ENCODE data around the gene PSMB4.
"Not testable (repeated sequence)": the region's sequence is repeated elsewhere in the genome, so short reads cannot be mapped to it uniquely, and the experiment has no call there.

The PSMB4 gene

DNA sequence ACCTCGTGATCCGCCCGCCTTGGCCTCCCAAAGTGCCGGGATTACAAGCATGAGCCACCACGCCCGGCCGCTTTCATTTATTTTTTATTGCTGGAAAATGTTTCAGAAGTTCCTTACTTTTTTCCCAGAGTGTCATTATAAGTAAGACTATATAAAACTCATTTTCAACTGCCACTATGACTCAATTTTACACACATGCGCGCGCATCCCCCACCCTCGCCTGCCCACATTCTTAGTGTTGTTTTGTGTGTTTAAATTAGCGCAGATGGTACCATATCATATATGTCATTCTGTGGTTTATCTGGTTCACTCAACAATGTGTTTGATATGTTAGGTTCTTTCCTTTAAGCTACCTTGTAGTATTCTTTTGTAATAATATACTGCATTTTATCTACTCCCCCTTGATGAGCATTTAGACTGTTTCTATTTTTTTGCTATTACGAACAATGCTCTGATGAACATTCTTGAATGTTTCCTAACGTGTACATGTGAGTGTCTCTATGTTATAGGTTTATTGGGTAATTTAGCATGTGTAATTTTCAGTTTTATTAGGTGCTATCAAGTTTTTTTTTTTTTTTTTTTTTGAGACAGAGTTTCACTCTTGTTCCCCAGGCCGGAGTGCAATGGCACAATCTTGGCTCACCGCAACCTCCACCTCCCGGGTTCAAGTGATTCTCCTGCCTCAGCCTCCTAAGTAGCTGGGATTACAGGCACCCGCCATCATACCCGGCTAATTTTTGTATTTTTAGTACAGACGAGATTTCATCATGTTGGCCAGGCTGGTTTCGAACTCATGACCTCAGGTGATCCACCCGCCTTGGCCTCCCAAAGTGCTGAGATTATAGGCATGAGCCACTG is 8.9 kb upstream of the PSMB4 start:
- DNase-seq = not testable (repeated sequence)

DNA sequence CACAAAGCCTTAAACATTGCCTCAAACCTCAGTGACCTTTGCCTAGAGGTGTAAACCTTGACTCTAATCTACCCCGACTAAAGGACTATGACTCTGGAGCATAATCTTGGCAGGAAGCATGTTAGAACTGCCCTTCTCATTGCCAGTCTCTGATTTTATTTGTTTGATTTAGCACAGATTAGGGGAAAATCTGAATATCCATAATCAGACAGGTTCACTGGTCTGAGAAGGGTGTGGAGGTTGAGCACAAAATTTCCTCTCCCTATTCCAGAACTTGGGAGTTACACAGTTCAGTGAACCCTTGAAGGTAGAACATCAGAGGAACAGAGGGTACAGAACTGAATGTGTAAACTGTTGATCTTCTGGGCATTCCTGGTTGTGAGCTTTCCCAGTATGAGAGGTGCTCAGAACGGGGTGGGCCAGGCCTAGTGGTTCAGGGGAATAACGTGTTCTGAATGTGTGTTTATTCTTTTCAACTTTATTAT is 8.3 kb upstream of the PSMB4 start:
- no peak for DNase-seq

DNA sequence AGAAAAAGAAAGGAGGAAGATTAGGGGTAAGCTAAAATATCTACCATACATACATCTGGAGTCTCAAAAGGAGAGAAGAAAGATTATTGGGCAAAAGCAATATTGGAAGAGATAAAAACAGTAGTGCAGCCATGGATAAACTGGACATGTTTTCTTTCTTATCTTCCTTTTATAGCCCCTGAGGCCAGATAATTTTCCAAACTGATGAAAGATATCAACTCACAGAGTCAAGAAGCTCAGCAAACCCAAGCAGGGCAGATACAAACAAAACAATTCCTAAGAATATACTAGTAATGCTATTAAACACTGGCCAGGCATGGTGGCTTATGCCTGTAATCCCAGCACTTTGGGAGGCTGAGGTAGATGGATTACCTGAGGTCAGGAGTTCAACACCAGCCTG is 5.8 kb upstream of the PSMB4 start:
- no peak for DNase-seq

DNA sequence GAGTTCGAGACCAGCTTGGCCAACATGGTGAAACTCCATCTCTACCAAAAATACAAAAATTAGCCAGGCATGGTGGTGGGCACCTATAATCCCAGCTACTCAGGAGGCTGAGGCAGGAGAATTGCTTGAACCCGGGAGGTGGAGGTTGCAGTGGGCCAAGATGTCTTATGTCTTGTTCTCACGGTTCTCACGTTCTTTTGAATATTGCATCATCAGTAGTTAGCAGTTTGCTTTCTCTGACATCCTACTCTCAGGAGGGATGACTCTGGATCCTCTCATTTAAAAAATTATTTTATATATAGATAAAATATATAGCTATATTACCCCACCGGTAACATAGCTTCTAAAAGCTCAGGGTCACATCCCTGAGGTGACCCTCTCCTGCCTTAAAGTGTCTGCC is 3.1 kb upstream of the PSMB4 start:
- not testable (repeated sequence) for DNase-seq

DNA sequence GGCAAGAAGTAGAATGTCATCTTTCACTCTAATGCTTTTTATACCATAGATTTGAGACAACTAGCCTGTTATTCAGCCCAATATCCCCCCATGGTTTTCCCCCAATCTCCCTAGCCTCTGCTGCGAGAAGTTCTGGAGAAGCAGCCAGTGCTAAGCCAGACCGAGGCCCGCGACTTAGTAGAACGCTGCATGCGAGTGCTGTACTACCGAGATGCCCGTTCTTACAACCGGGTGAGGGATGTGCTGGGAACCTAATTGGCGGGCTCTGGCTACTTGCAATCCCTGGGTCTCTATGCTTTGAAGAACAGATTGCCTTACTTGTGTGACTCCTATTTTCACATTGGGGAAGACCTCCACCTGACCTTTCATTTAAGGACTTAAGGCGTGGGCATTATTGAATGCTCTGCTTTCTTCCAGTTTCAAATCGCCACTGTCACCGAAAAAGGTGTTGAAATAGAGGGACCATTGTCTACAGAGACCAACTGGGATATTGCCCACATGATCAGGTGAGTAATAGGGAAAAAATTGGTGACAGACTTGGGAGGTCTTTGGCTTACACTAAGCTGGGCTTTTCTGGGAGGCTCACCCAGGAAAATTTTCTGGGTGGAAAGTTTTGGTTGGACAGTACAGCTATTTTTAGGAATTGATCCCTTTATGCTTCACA is 1.9 kb downstream of the PSMB4 start:
- DNase-seq = no peak

DNA sequence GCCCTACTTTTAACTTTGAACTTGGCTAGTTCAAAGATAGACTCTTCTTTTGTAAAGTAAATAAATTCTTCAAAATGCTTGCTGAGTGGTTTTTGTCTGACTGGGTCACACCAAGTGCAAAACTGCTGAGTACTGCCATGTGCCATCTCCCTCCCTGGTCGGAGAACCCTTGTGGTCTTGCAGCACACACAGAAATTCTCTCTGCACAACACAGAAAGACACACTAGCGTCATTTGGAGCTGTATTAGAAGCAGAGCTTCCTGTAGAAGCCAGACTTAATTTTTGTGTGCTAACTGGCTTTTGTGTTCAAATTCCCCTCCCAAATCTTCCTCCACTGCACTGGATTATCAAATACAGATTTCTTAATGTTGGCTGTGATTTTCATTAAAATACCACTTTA is 2.5 kb downstream of the PSMB4 start:
- no peak for DNase-seq

DNA sequence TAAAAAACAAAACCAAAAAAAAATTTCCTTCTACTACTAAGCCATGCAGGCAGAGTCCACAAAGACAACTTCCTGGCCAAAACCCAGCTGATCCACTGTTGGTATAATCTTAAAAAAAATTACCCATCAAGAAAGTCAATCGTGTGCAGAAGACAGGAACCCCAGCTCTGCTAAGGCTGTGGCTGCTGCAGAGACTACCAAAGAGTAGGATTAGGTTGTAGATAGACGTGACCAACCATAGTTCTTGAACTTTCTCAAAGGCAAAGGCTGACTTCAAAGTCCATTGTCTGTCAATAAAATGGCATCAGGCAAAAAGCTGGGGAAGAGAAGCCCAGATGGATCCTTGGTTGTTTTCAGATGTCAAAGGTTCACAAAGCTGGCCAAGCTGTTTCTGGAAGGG is 3.4 kb downstream of the PSMB4 start:
- DNase-seq = no peak

DNA sequence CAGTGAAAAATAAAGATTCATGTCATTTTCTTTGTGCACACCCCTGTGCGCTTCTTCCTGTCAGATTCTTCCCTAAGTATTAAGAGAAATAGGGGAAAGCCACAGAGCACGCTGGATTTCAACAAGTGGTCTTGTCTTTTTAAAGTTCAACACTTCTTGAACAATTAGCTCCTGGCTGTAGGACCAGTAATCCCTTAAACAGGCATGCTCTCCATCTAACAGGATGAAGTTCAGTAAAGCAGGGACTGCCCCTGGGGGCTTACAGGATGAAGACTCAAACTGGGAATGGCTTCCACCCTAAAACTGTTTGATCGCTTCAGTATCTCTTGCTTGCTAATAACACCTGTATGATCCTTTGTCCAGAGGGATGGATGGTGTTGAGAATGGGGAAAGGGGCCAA is 4.2 kb downstream of the PSMB4 start:
- DNase-seq = no peak

DNA sequence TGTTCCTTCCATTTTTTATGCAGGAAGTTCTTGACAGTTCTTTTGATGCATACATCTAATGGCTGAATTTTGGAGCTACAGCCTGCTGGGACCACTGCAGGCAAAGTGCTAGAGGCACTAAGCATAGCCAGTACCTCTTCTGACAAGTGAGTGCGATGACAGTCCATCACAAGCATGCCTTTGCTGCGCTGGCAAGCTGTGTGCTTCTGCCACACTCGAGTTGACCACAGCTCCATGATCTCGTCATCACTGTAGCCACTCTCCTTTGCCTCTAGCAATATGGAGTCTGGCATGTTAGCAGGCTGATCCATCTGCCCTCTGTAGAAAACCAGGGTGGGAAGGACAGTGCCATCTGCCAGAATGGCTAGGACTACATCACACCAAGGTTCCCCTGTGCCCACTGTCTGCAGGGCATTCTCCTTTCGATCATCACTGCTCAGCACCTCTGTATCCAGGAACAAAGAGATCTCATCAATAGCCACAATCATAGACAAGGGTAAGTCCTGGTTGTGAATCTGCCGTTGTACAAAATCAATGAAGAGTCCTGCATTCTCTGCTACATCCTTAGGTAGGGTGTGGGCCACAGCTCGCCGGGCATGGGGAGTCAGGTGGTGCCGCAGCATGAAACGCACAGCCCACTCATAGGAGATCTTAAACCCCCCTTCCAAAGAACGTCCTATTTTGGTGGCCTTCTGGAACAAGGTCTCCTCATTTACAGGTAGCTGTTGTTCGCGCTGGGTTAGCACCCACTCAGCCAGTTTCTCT is 6.0 kb downstream of the PSMB4 start:
- DNase-seq = no peak

DNA sequence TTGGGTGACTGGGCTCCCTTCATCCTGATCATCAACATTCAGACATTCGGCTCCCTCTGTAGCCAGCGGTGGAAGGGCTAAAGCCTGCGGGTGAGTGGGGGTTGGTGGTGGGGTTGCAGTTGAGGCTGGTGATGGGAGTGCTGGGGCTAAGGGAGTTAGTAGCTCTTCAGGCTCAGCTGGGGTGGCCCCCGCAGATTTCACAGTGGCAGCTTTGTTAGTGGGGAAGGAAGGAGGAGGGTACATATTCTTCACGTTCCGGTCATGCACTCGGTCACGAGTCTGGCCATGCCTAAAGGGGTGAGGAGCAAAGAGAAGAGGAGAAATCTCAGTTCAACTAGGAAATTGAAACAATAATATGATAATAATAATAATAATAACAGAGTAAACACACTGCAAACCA is 6.8 kb downstream of the PSMB4 start:
- DNase-seq = no peak

DNA sequence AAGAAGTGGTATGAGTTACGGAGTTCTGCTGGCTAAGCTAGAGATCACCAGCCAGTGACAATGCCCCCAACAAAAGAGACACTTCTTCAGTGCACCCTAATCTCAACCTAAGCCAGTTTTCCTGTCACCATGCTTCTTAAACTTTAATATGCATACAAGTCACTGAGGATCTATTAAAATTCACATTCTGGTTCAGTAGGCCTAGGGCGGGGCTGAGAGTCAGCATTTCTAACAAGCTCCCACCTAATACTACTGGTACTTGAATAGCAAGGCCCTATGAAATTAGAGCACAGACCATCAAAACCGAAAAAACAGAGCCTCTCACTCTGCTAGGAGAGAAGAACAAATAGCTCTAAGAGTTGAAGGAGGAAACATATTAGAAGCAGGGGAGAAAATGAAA is 7.9 kb downstream of the PSMB4 start:
- no peak for DNase-seq

DNA sequence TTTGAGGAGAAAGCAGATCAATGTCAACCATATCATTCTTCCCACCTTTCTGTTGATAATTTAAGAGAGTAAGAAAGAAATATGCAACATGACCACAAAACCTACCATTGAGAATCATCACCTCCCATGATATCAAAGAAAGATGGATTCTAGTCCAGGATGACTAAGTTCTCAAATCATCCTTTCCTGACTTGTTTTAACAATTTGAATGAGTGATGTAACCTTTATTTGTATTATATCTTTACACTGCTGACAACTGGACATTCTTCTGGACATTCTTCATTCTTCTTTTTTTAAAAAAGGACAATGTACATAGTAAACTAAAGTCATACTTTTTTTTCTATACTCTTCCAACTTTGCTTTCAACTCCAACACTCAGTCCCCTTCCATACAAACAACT is 9.5 kb downstream of the PSMB4 start:
- no peak for DNase-seq

DNA sequence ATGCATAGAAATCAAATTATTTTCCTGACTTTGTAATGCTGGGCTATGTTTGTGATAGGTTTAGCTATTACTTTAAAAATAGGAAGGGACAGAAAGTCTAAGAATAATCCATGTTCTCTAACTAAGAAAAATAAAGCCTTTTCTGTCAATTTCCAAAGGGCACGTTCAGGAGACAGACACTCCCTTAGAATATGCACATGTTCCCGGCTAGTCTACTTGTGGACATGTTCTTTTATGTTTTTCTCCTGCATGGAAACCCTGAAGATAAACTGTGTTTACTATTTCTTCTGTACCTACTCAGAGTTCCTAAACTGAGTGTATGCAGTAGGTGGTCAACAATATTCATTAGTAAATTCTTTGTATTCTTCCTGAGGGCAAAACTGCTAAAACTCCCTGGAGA is 12.5 kb downstream of the PSMB4 start:
- DNase-seq = no peak

DNA sequence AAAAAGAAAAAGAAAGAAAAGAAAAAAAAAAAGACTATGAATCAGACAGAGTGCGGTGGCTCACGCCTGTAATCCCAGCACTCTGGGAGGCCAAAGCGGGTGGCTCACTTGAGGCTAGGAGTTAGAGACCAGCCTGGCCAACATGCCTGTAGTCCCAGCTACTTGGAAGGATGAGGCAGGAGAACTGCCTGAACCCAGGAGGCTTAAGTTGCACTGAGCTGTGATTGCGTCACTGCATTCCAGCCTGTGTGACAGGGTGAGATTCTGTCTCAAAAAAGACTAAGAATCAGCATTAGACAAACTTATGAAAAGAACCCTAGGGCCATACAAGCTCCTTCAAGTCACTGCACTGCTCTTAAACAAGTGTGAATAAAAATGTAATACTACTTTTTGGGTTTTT is 16.9 kb downstream of the PSMB4 start:
- no peak for DNase-seq

DNA sequence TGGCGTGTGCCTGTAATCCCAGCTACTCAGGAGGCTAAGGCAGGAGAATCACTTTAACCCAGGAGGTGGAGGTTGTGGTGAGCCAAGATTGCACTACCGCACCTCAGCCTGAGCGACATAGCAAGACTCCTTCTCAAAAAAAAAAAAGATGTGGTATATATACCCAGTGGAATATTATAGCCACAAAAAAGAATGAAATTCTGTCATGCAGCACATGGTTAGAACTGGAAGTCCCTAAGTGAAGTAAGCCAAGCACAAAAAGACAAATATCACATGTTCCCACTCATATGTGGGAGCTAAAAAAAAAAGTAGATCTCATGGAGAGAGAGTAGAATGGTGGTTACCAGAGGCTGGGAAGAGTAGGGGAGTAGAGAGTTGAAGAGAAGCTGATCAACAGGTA is 18.7 kb downstream of the PSMB4 start:
- DNase-seq = no peak

DNA sequence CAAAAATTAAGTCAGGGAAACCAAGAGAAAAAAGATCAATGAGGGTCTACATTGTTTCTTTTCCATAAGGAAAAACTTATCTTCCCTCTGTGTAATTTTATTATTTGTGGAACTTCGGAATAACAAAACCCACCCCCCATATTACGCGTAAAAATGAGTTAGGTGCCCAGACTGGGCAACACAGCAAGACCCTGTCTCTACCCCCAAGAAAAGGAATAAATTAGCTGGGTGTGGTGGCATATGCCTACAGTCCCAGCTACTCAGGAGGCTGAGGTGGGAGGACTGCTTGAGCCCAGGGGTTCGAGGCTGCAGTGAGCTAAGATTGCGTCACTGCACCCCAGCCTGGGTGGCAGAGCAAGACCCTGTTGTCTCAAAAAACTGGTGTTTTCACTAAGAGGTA is 20.4 kb downstream of the PSMB4 start:
- DNase-seq = no peak

DNA sequence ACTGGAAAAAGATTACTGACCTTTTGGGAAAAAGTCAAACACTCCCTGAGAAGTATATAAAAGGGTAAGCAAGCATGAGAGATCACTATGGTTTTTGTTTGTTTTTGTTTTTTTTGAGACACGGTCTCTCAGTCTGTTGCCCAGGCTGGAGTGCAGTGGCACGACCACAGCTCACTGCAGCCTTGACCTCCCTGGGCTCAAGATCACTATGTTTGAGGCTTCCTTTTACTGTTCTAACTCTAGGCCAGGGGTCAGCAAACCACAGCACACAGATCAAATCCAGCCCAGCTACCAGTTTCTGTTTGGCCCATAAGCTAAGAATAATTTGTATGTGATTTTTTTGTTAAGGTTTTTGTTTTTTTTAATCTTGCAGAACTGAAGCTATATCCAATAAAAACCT is 25.7 kb downstream of the PSMB4 start:
- DNase-seq = no peak

DNA sequence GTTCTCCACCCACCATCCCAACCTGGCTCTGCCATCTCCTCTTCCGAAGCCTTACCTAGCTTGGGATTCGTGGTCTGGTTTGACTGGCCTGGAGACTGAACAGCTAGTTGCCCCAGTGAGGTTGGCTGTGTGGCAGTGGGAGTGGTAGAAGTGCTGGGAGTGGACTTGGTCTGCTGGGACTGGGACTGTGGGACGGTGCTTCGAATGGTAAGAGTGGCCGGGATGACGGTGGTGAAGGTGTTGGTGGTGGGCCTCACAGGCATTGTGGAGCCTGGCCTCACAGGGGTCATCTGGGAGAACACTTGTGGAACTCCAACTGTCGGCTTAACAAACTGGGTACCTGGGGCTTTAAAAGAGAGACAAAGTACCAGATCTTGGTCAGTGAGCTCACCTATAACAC is 28.7 kb downstream of the PSMB4 start:
- no peak for DNase-seq

DNA sequence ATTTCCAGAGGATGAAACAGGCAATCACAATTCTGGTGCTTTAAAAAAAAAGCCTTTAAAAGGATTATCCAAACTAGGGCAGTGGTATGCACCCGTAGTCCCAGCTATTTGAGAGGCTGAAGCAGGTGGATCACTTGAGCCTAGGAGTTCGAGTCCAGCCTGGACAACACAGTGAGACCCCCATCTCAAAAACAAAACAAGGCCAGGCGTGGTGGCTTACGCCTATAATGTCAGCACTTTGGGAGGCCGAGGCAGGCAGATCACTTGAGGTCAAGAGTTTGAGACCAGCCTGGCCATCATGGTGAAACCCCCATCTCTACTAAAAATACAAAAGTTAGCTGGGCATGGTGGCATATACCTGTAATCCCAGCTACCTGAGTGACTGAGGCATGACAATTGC is 34.5 kb downstream of the PSMB4 start:
- not testable (repeated sequence) for DNase-seq

DNA sequence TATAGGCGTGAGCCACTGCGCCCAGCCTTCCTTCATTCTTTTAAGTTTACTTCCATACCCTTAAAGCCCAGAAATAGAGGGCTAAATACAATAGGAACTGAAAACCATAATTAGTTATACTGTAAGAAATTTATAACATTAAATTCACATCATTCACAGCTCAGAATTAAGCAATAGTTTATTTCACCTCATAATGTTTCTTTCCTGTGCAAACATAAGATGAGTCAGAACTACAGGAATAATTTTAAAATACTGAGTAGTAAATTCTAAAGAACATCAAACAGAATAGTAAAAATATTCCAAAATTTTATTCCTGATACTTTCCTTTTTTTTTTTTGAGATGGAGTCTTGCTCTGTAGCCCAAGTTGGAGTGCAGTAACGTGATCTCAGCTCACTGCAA is 35.8 kb downstream of the PSMB4 start:
- no peak for DNase-seq

DNA sequence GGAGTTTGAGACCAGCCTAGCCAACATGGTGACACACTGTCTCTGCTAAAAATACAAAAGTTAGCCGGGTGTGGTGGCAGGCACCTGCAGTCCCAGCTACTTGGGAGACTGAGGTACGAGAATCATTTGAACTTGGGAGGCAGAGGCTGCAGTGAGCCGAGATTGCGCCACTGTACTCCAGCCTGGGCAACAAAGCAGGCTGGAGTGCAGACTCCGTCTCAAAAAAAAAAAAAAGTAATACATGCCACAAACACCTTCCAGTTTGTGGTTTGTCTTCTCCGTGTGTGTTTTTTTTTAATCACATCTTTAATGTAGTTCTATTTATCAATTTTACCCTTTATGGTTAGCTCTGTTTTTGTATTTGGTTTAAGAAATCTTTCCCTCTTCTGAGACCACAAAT is 37.6 kb downstream of the PSMB4 start:
- DNase-seq = no peak

DNA sequence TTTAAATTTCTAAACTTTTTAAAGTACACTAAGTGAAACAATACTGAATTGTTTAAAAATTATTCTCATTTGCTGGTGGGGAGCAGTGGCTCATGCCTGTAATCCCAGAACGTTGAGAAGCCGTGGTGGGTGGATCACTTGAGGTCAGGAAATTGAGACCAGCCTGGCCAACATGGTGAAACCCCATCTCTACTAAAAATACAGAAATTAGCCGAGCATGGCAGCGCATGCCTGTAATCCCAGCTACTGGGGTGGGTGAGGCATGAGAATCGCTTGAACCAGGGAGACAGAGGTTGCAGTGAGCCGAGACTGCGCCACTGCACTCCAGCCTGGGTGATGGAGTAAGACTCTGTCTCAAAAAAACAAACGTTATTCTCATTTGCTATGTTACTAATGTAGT is 38.0 kb downstream of the PSMB4 start:
- DNase-seq = not testable (repeated sequence)

DNA sequence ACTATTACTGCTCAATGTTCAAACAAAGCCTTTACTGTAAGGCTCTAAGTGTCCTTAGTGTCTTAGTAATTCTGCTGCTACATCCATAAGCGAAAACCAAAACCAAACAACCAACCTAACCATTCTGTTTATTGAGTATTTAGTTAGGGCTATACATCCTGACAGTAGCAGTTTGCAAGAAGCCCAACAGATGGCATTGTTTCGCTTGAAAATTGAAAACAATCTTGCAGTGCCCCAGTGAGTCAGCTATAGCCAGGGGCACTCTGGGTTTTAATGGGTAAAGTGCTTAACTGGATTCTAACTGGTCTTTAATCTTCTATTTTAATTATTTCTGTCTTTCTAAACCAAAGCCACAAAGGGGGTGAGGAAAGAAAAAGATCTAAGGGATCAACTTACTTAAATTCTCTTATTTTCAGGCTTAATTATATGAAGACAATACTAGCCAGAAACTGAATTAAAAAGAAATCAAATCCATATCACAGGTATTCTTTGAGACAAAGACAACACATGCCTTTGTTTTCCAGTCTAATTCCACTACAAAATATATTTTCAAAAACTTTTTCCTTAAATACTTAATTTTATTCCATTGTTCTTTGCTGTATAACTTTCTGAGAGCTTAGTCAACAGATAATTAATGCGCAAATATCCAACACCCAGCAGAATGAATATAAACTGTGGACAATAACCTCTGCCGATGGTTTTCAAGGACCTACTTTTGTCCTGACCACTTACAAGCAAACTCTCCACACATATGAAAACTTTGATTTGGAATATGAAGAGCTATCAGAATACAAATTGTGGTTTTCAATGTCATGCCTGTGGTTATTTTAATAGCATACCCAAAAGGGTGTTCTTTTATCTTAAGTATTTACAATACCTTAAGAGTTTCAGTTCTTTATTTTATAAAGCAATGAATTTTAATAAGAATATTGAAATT is 44.7 kb downstream of the PSMB4 start:
- peak; percentile 84 for DNase-seq
